RWPE1 (cell line): Measurements from ENCODE around the gene MED26.

Experiments used
- CTCF ChIA-PET: fragments of 350-600 bp; sonication (Branson Sonifier 250); formaldehyde crosslinking; extraction: SDS; loops from one replicate; lab custom pipeline; 2021; lab: Yijun Ruan, JAX
- POLR2A ChIA-PET: fragments of 400-600 bp; formaldehyde crosslinking; extraction: SDS; loops from one replicate; lab custom pipeline; 2020; ENCODE audit warnings: antibody characterized with exemption; ENCODE audit not compliant: low non-redundant PET; lab: Yijun Ruan, JAX
- DNase-seq: peaks from one replicate; pipeline ENCODE4 v3.0.0; 2012; ENCODE audit warnings: low spot score
- H3K27ac ChIP-seq: fragments of 450-650 bp; 2 replicates; pipeline ENCODE4 v1.5.1; 2017
- TF ChIP-seq, protein P1 (sequence below): fragments of 450-650 bp; conservative IDR thresholded peaks from 2 replicates; pipeline ENCODE4 v1.5.1; 2017; ENCODE audit warnings: low read depth, mild to moderate bottlenecking

Gene MED26

DNA sequence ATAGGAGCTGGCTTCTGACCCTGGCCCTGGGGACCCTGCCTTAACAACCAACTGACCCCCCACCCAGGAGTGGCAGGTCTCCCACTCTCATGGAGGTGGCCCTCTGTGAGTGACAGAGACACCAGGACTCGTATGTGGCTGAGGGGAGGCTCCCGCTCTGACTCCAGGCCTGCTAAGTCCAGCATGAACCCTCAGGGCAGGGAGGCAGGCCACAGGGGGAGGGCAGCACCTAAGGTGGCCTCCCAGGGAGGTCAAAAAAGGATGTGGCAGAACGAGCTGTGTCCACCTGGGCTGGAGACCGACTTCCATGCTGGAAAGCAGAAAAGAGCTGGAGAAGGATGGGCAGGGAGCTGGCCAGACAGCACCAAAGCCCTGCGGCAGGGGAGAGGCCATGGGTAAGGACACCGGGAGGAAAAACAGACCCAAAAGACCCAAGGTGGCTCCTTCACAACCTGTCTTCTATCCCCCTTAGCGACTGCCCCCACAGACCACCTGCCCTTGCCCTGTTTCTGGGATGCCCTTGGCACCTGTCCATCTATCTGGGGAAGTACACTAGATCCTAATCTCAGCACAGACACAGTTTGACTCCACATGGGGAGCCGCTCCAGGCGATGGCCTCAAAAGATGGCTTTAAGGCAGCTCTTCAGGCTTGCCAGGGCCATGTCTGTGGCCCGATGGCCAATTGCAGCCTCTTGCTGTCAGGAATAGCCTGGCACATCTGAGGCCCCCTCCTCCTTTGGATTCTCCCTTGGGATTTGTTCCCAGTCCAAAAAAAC, 45.3 kb downstream of the MED26 start:
- TF ChIP-seq, protein P1, sequence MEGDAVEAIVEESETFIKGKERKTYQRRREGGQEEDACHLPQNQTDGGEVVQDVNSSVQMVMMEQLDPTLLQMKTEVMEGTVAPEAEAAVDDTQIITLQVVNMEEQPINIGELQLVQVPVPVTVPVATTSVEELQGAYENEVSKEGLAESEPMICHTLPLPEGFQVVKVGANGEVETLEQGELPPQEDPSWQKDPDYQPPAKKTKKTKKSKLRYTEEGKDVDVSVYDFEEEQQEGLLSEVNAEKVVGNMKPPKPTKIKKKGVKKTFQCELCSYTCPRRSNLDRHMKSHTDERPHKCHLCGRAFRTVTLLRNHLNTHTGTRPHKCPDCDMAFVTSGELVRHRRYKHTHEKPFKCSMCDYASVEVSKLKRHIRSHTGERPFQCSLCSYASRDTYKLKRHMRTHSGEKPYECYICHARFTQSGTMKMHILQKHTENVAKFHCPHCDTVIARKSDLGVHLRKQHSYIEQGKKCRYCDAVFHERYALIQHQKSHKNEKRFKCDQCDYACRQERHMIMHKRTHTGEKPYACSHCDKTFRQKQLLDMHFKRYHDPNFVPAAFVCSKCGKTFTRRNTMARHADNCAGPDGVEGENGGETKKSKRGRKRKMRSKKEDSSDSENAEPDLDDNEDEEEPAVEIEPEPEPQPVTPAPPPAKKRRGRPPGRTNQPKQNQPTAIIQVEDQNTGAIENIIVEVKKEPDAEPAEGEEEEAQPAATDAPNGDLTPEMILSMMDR, result no peak
- ChIA-PET CTCF (no interaction called here), POLR2A (no interaction called here)
- DNase-seq, result no peak
- H3K27ac ChIP-seq, result peak overlapping the region; percentile 78

DNA sequence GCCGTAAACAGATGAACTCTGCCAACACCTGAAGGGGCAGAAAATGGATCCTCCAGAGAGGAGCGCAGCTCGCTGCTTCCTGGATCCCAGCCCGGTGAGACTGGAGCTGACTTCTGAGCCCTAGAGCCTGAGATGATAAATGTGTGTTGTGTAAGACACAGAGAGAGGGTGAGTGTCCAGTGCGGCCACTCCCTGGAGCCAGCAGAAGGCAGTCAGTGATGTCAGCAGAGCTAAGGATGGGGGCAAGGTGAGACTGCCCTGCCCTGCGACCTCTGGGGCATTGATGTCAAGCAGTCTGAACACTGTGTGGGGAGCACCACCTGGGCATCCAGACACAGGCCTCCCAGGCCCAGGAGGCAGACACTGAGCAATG, 46.0 kb downstream of the MED26 start:
- TF ChIP-seq, protein P1, result no peak
- POLR2A ChIA-PET, result interaction anchor here (0.7 kb wide), 1 partner anchor 37 kb away, joined by 3 read pairs; no protein-coding TSS in a partner anchor
- peak overlapping the region; percentile 78 for H3K27ac ChIP-seq
- no peak for DNase-seq
- CTCF ChIA-PET, result no interaction called here

DNA sequence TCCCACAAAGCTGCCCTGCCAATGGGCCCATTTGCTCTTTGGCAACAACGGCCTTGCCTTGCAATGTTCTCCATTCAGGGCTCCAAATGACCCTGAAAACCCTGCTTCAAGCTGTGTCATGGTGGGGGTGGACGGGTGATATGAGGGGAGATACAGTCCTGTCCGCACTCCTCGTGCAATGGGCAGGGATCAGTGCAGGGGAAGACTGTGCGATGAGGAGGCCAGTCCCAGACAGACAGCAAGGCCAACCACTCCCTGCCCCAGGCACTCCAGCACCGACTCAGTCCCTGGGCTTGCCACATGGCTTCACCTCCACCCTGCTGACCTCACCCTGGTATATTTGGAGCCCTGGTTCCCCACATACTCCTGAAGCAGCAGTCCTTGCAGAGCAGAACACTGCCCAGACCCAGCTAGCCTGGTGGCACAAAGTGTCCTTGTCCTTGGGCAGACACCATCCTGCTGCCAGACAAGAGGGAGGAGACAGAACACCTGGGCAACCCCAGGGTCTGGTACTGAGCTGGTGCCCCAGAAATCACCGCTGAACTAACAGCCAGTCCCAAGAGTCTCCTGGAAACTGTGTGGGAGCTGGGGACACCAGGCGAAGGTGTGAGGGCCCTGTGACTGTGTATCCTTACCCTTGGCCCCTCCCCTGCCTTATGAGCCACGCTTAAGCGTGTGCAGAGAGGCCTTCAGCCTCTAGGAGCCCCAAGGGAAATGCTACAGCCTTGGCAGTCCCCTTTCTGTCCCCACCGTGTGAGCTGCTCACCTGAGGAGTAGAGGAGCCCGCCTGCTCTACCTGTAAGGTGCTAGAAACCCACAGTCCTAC, 46.6 kb downstream of the MED26 start:
- peak overlapping the region; percentile 78 for H3K27ac ChIP-seq
- TF ChIP-seq, protein P1, result no peak
- CTCF ChIA-PET, result no interaction called here
- no peak for DNase-seq
- POLR2A ChIA-PET, result interaction anchor here (0.5 to 0.7 kb wide), 2 partner anchors 38 to 658 kb away, joined by 3 read pairs; no protein-coding TSS in a partner anchor

DNA sequence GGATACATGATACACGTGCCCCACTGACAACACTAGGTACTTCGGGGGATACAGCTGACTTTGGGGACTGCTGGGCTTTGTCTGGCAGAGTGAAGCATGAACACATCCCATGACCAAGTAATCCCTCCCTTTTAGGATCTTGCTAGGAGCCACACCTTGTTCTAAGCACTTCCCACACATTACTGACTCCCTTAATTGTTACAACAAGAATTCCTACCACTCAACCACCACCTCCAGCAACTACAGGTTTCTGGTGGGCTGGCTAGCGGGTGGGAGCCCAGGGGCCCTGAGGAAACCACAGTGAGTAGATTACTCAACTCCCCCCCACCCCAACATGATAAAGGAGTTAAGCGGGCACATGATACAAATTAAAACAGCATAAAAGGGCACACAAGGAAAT, 48.6 kb downstream of the MED26 start:
- peak overlapping the region; percentile 78 for H3K27ac ChIP-seq
- no peak for DNase-seq
- CTCF ChIA-PET, result no interaction called here

DNA sequence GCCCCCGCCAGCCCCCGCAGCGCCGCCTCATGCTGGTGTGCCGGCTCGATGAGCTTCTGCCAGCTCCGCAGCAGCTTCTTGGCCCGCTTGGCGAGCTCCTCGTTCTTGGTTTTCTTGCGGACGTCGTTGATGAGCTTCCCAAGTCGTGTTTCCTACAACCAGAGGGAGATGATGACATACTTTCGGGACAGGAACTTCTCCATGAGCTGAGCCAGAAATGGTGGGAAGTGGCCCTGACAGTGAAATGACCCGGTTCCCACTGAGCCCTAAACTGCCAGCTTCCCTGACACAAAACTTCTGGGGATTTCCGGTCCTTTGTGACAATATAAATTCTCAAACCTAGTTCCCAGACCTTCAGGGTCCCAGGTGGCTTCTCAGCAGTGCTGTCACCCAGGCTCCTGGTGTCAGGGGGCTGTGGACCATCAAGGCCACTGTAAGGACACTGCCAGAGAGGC, 50.4 kb downstream of the MED26 start:
- H3K27ac ChIP-seq, result peak overlapping the region; percentile 78
- POLR2A ChIA-PET, result no interaction called here
- CTCF ChIA-PET, result no interaction called here

More for the DNA sequence above, 48.6 kb downstream of the MED26 start:
- POLR2A ChIA-PET, result no interaction called here
- TF ChIP-seq, protein P1, result no peak

More for the DNA sequence above, 50.4 kb downstream of the MED26 start:
- DNase-seq, result no peak
- TF ChIP-seq, protein P1, result no peak
